ENCODE data around the gene GNL2.
"Not testable (repeated sequence)": the region's sequence is repeated elsewhere in the genome, so short reads cannot be mapped to it uniquely, and the experiment has no call there.

GNL2 gene

GRCh38 chr1:37606481-37607263, 10.9 kb upstream of the GNL2 start:
- no peak for DNase-seq (ENCODE audit: low spot score)

- no peak for DNase-seq (ENCODE audit: low spot score)
Measured at GRCh38 chr1:37605806-37606474, 10.2 kb upstream of the GNL2 start.

DNA sequence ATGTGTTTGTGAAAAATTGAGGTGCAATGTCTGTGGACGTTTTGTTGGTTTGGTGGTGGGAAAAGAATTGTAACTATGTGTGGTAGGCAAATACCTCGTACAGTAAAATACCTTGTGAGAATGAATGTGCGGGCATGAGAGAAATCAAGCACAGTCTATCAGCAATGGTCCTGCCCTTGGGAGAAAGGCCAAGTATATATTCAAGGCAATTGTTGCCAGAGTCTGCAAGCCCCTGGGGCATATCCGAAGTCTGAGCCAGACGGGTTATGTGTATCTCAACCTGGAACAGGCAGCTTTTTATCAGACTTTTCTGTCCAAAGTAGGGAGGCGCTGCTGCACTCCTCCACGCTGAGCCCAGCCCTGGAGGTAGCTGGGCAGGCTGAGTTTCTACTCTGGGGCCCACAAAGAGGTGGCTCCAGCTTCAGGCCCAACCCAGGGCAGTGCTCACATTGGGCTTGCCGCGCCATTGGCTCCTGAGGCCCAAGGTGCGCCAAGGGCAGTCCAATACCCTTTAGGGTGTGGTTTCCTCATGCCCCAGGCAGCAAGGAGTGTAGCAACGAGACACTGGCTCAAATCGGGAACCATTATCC, 9.4 kb upstream of the GNL2 start:
- no peak for DNase-seq (ENCODE audit: low spot score)

- peak; percentile 16 for DNase-seq (ENCODE audit: low spot score)
Measured at GRCh38 chr1:37602750-37603694, 7.3 kb upstream of the GNL2 start.

DNA sequence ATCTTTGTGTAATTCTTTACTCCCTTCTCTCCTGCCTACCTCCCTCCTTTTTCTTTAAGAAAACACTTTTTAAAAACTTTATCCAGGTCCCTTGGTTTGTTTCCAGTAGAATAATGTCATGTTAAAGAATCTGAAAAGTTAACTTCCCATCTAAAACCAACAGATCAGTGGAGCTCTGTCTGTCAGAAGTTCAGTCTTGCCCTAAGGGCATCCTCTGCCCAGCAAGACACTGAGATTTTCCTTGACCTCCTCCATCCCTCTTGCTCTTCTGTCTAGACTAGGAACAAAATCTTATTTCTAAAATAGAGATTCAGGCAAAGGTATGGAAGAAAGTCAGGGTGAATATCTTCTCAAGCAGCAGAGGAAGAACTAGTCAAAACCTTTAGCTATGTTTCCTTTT, 5.7 kb upstream of the GNL2 start:
- DNase-seq (ENCODE audit: low spot score), result no peak

- DNase-seq (ENCODE audit: low spot score), result no peak
Measured at GRCh38 chr1:37599940-37600339, 4.2 kb upstream of the GNL2 start.

GRCh38 chr1:37596182-37596667, 488 bp upstream of the GNL2 start:
- DNase-seq (ENCODE audit: low spot score), result no peak

- no peak for DNase-seq (ENCODE audit: low spot score)
Measured at GRCh38 chr1:37593726-37594125, 2.0 kb downstream of the GNL2 start.

DNA sequence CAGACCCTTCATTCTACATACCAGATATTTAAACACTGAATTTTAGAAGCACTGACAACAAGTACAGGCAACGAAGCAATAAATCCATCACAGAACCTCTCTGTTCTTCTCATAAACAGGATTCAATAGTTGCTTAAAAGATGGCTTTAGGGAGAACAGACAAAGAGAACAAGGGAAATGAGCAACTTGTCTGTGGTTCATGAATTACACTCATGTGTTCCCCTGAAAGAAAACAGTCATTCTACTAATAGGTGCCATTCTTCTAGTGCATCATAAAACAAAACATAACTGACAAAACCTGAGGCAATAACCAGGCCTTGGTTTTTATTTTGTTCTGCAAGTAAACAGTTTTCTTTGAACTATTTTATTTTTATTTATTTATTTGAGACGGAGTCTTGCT, 6.8 kb downstream of the GNL2 start:
- DNase-seq (ENCODE audit: low spot score), result no peak

- not testable (repeated sequence) for DNase-seq (ENCODE audit: low spot score)
Measured at GRCh38 chr1:37584544-37584943, 11.2 kb downstream of the GNL2 start.

DNA sequence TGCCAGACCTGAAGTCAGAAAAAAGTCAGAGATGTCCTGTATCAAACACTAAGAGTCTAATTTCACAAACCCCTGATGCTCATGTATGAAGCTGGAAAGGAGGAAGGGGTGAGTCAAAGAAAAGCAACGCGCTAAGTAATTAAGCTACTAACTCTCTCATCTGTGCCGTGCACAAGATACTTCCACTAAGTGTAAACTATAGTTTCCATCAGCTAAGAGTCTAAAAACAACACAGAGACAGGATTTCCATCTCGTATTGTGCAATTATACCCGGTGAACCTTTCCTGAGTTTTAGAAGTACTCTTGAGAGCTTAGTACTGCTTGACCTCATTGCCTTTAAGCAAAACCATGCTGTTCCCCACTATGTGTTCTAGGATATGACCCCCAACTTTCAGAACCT, 20.0 kb downstream of the GNL2 start:
- no peak for DNase-seq (ENCODE audit: low spot score)

DNA sequence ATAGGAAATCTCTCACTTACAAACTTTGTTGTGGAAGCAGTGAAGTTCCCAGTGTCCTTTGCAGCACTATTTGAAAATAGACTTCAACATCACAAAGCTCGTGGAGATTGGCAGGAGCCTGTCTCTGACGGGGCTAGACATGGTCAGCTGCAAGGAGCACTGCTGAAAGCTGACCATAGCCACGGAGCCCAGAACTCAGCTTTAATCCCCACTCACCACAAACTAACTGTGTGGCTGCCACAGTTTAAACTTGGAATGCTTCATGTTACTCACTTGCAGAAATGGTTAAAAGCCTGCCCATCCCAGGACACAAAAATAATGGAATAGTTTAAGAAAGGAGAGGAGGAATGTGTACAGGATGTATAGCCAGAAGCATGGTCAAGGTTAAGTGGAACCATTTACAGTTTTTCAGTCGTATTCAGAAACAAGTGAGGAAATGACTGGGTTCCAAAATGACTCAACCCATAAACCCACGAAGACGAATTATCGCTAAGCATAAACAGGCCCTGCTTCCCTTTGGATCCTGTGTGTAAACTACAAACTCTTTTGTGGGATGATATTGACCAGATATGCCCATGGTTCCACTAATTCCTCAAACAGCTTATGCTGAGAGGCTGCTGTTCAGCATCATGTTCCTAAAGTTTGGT, 20.8 kb downstream of the GNL2 start:
- DNase-seq (ENCODE audit: low spot score), result no peak

GRCh38 chr1:37570528-37571334, 25.0 kb downstream of the GNL2 start:
- no peak for DNase-seq (ENCODE audit: low spot score)

DNA sequence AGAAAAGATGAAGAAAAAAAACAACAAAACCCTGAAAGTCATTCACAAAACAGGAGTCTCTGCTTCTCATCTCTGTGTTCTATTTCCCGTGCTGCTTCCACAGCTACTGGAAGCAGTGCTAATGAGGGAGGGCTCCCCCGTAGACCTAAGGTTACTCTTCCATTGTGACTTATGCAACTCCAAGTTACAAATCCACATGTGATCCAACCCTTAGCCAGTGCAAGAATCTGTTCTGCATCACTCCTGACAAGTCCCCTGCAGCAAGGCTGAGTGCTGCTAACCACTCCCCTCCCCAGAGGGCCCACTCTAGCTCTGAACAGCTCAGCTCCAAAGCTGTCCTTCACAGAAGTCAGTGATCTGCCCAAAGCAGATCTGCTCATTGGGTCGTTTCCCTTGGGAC, 28.7 kb downstream of the GNL2 start:
- DNase-seq (ENCODE audit: low spot score), result no peak

DNA sequence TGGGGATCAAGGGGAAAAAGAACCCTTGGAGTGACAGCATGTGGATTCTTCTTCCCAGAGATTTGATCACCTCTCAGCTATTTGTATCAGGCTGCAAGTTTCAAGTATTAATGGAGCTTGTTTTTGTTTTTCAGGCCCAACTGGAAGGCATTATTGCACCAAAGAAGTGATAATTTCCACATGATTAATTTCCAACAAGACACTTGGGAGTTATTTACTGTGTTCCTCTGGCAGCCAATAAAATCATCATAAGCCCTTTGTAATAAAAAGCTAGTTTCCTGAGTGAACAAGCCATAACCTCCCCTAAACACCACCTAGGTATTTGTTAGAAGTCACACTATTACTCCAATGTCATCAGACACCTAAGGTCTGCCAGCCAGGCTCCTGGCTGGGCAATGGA, 30.8 kb downstream of the GNL2 start:
- DNase-seq (ENCODE audit: low spot score), result no peak

DNA sequence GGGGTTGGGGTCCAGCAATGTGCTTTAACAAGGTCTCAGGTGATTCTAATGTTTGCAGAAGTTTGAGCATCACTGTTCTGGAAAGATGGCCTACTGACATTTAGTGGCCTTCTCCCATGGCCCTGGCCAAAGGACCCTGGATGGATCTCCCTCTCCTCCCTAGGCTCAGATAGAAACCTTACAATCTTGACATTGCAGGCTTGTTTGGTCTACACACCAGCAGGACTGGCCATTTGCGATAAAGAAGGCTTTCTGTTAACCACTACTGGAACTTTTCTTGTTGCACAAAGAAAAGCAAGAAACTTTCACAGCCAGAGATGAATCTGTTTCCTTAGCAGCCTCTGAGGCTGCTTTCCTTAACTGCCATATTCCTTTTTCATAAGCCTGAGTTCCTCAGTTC, 32.8 kb downstream of the GNL2 start:
- DNase-seq (ENCODE audit: low spot score), result no peak

GRCh38 chr1:37561133-37562132, 34.3 kb downstream of the GNL2 start:
- DNase-seq (ENCODE audit: low spot score), result no peak

- no peak for DNase-seq (ENCODE audit: low spot score)
Measured at GRCh38 chr1:37560401-37561132, 35.2 kb downstream of the GNL2 start.

DNA sequence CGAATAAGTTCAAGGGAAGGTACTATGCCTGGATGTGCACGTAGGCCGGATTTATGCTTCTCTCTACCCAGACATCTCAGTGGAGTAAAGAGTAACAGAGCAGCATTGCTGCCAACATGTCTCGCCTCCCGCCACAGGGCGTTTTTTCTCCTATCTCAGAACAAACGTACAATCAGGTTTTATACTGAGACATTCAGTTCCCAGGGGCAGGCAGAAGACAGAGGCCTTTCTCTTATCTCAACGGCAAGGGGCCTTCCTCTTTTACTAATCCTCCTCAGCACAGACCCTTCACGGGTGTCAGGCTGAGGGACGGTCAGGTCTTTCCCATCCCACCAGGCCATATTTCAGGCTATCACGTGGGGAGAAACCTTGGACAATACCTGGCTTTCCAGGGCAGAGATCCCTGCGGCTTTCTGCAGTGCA, 35.8 kb downstream of the GNL2 start:
- not testable (repeated sequence) for DNase-seq (ENCODE audit: low spot score)
